Sigmoid colon (tissue), 4 donors: Measurements from ENCODE around the gene OR52H1.

Experiments used
- POLR2A ChIP-seq, 2 donors: fragments of 450-650 bp; IDR thresholded peaks; one replicate each; pipeline ENCODE4 v1.6.1; 2016; ENCODE audit warnings: antibody characterized with exemption in 2 of 2, mild to moderate bottlenecking in 2 of 2, moderate library complexity in 2 of 2
- POLR2AphosphoS5 ChIP-seq, 4 donors: sonication (generic); formaldehyde crosslinking; IDR thresholded peaks; one replicate each; pipeline ENCODE4 v1.6.1; 2017; ENCODE audit warnings: antibody characterized with exemption in 4 of 4
- TF ChIP-seq, protein P1 (sequence below), 4 experiments: fragments of 450-650 bp in 3 of 4; fragments of 200-600 bp in 1 of 4; IDR thresholded peaks; one replicate each; pipeline ENCODE4 v1.5.1; 2016 to 2019; ENCODE audit warnings: antibody characterized with exemption in 4 of 4, mild to moderate bottlenecking in 3 of 4, moderate library complexity in 2 of 4

DNA sequence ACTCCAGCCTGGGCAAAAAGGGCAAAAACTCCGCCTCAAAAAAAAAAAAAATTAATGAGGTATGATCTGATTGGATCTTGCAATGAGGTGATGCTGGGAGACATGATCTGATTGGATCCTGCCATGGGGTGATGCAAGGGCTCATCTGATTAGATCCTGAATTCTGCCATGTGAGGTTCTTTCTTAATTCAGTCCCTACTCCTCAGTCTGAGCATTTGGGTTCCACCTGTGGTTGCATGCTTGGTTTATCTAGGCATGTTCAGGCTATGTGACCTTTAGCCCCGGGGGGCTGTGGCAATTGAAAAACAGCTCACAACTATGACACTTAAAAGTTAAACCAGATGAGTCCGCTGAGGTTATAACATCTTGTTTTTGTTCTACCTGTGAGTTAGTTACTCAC, 43.3 kb upstream of the OR52H1 start:
- TF ChIP-seq POLR2A (IDR thresholded peaks at IDR 0.05) (no peak), POLR2AphosphoS5 (IDR thresholded peaks at IDR 0.05) (no peak)
- TF ChIP-seq, protein P1, sequence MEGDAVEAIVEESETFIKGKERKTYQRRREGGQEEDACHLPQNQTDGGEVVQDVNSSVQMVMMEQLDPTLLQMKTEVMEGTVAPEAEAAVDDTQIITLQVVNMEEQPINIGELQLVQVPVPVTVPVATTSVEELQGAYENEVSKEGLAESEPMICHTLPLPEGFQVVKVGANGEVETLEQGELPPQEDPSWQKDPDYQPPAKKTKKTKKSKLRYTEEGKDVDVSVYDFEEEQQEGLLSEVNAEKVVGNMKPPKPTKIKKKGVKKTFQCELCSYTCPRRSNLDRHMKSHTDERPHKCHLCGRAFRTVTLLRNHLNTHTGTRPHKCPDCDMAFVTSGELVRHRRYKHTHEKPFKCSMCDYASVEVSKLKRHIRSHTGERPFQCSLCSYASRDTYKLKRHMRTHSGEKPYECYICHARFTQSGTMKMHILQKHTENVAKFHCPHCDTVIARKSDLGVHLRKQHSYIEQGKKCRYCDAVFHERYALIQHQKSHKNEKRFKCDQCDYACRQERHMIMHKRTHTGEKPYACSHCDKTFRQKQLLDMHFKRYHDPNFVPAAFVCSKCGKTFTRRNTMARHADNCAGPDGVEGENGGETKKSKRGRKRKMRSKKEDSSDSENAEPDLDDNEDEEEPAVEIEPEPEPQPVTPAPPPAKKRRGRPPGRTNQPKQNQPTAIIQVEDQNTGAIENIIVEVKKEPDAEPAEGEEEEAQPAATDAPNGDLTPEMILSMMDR (IDR thresholded peaks at IDR 0.05): no peak
